Muscle of arm (tissue), 12 donors: Measurements from ENCODE around the gene ZNG1B. TPM values are rescaled to one million over a fixed set of nuclear protein-coding genes. Genes with fewer than 3 reads are reported as not detected.
"Not testable (repeated sequence)": the region's sequence is repeated elsewhere in the genome, so short reads cannot be mapped to it uniquely, and the experiment has no call there.

Source experiments
- DNase-seq: peaks from one replicate; pipeline ENCODE4 v3.0.0-alpha.2; 2013
- polyA plus RNA-seq, 12 donors: library from polyadenylated mRNA; unstranded; fragments of 120-200 nt; gene quantifications; one replicate each; pipeline ENCODE4 v1.2.1, GENCODE V29; 2013; ENCODE audit not compliant: insufficient read length in 12 of 12

Gene ZNG1B
- polyA plus RNA-seq, 12 donors = 32.7 to 48.2 (median 40.7) TPM; not detected in 1

- DNase-seq = not testable (repeated sequence)
Observed at GRCh38 chr2:113540834-113541203, 103.3 kb downstream of the ZNG1B start.

- not testable (repeated sequence) for DNase-seq
Observed at GRCh38 chr2:113541204-113541975, 103.9 kb downstream of the ZNG1B start.

GRCh38 chr2:113541976-113542485 is 104.5 kb downstream of the ZNG1B start:
- not testable (repeated sequence) for DNase-seq

- not testable (repeated sequence) for DNase-seq
Observed at GRCh38 chr2:113542529-113542928, 105.0 kb downstream of the ZNG1B start.

Other genes with a start within 250 kb of the ZNG1B start
- gene PAX8, start 158.8 kb upstream of the ZNG1B start, polyA plus RNA-seq = 10 to 100 TPM in 1 of 12 donors, 1 to 10 TPM in 8, under 1 TPM in 2, not detected in 1; 0.52 to 18.1 (median 2.0) TPM
- 1 to 10 TPM in 10 of 12 donors, not detected in 2; 1.2 to 3.4 (median 2.4) TPM for gene FOXD4L1, start 61.0 kb downstream of the ZNG1B start, polyA plus RNA-seq
- 100 to 1,000 TPM in 1 of 12 donors, 10 to 100 TPM in 11; 12.1 to 262 (median 17.7) TPM for gene RABL2A, start 189.6 kb downstream of the ZNG1B start, polyA plus RNA-seq